Stomach (tissue), 4 donors: ENCODE measurements around the gene FASTKD1.

Source experiments
- EP300 ChIP-seq: sonication (generic); formaldehyde crosslinking; IDR thresholded peaks from one replicate; pipeline ENCODE4 v1.6.1; 2017; ENCODE audit warnings: antibody characterized with exemption
- POLR2A ChIP-seq, 4 donors: fragments of 450-650 bp; IDR thresholded peaks; one replicate each; pipeline ENCODE4 v1.6.1; 2016; ENCODE audit warnings: antibody characterized with exemption in 4 of 4, control low read depth in 2 of 4, mild to moderate bottlenecking in 1 of 4, moderate library complexity in 1 of 4
- TF ChIP-seq, protein P1 (sequence below), 7 experiments: fragments of 450-650 bp in 4 of 7; fragments of 200-600 bp in 3 of 7; sonication (generic) in 3 of 7; IDR thresholded peaks; one replicate each; pipeline ENCODE4 v1.5.1; 2016 to 2019; ENCODE audit warnings: antibody characterized with exemption in 7 of 7, control low read depth in 2 of 7, mild to moderate bottlenecking in 1 of 7

- no peak for TF ChIP-seq POLR2A (IDR thresholded peaks at IDR 0.05)
- TF ChIP-seq, protein P1, sequence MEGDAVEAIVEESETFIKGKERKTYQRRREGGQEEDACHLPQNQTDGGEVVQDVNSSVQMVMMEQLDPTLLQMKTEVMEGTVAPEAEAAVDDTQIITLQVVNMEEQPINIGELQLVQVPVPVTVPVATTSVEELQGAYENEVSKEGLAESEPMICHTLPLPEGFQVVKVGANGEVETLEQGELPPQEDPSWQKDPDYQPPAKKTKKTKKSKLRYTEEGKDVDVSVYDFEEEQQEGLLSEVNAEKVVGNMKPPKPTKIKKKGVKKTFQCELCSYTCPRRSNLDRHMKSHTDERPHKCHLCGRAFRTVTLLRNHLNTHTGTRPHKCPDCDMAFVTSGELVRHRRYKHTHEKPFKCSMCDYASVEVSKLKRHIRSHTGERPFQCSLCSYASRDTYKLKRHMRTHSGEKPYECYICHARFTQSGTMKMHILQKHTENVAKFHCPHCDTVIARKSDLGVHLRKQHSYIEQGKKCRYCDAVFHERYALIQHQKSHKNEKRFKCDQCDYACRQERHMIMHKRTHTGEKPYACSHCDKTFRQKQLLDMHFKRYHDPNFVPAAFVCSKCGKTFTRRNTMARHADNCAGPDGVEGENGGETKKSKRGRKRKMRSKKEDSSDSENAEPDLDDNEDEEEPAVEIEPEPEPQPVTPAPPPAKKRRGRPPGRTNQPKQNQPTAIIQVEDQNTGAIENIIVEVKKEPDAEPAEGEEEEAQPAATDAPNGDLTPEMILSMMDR (IDR thresholded peaks at IDR 0.05) = no peak
- no peak for TF ChIP-seq EP300
These were observed 88.0 kb downstream of the FASTKD1 start for GRCh38 chr2:169485650-169486138.
